Suprapubic skin (tissue), 4 donors: Measurements from ENCODE around the gene SERPING1. TPM values are rescaled to one million over a fixed set of nuclear protein-coding genes. Genes with fewer than 3 reads are reported as not detected.

Experiments used
- DNase-seq, 2 donors: peaks; one replicate each; pipeline ENCODE4 v3.0.0-alpha.2; 2019; ENCODE audit warnings: low spot score in 2 of 2
- H3K27ac ChIP-seq: fragments of 200-600 bp; sonication (generic); one replicate; pipeline ENCODE4 v1.5.1; 2019
- H3K27me3 ChIP-seq: fragments of 200-600 bp; sonication (generic); one replicate; pipeline ENCODE4 v1.5.1; 2019
- H3K36me3 ChIP-seq: fragments of 200-600 bp; sonication (generic); one replicate; pipeline ENCODE4 v1.5.1; 2019
- H3K4me1 ChIP-seq: fragments of 200-600 bp; sonication (generic); one replicate; pipeline ENCODE4 v1.5.1; 2019
- H3K4me3 ChIP-seq: fragments of 200-600 bp; sonication (generic); one replicate; pipeline ENCODE4 v1.5.1; 2019; ENCODE audit warnings: mild to moderate bottlenecking
- H3K9me3 ChIP-seq: fragments of 200-600 bp; sonication (generic); one replicate; pipeline ENCODE4 v1.5.1; 2019
- EP300 ChIP-seq: sonication (generic); formaldehyde crosslinking; IDR thresholded peaks from one replicate; pipeline ENCODE4 v1.6.1; 2017; ENCODE audit warnings: antibody characterized with exemption
- POLR2A ChIP-seq, 2 donors: fragments of 450-650 bp; IDR thresholded peaks; one replicate each; pipeline ENCODE4 v1.6.1; 2017; ENCODE audit warnings: antibody characterized with exemption in 2 of 2, mild to moderate bottlenecking in 2 of 2, moderate library complexity in 2 of 2
- POLR2AphosphoS5 ChIP-seq, 3 donors: sonication (generic); formaldehyde crosslinking; IDR thresholded peaks; one replicate each; pipeline ENCODE4 v1.6.1; 2017; ENCODE audit warnings: antibody characterized with exemption in 3 of 3
- WGBS: methylation state at CpG from one replicate; pipeline ENCODE4 v1.1.5; 2018; 5-methylcytosine and 5-hydroxymethylcytosine counted together
- total RNA-seq, 4 donors: library from RNA; depleted of rRNA; stranded (reverse); fragments of >200 nt; gene quantifications; one replicate each; pipeline ENCODE4 v1.1.0, GENCODE V29; 2016
- TF ChIP-seq, protein P1 (sequence below), 2 donors: fragments of 200-600 bp in 1 of 2; fragments of 450-650 bp in 1 of 2; sonication (generic) in 1 of 2; IDR thresholded peaks; one replicate each; pipeline ENCODE4 v1.5.1; 2016 to 2019; ENCODE audit warnings: antibody characterized with exemption in 2 of 2, mild to moderate bottlenecking in 1 of 2, moderate library complexity in 1 of 2

The SERPING1 gene
- total RNA-seq, 4 donors from 2014 or later, result 93.3 to 173 (median 119) TPM

DNA sequence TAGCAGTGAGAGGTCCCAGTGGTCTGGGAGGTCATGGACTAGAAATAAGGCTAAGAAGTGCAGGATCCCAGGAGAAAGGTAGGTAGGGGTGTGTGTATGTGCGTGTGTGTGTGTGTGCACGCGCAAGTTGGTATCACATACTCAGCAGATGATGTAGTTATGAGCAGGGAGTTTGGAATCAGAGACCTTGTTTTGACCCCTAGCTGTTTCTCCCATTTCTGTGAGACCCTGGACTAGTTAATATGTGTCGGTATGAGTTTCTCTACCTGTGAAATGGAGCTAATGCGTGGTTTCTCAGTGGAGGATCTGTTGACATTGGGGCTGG is 1.3 kb downstream of the SERPING1 start:
- TF ChIP-seq POLR2A (IDR thresholded peaks at IDR 0.05) (no peak), EP300 (no peak), POLR2AphosphoS5 (IDR thresholded peaks at IDR 0.05) (no peak)
- TF ChIP-seq, protein P1, sequence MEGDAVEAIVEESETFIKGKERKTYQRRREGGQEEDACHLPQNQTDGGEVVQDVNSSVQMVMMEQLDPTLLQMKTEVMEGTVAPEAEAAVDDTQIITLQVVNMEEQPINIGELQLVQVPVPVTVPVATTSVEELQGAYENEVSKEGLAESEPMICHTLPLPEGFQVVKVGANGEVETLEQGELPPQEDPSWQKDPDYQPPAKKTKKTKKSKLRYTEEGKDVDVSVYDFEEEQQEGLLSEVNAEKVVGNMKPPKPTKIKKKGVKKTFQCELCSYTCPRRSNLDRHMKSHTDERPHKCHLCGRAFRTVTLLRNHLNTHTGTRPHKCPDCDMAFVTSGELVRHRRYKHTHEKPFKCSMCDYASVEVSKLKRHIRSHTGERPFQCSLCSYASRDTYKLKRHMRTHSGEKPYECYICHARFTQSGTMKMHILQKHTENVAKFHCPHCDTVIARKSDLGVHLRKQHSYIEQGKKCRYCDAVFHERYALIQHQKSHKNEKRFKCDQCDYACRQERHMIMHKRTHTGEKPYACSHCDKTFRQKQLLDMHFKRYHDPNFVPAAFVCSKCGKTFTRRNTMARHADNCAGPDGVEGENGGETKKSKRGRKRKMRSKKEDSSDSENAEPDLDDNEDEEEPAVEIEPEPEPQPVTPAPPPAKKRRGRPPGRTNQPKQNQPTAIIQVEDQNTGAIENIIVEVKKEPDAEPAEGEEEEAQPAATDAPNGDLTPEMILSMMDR (IDR thresholded peaks at IDR 0.05), result no peak
- Histone ChIP-seq H3K27ac (peak overlapping the region; percentile 92), H3K36me3 (peaks cover 3% of the 10 kb centered on the region), H3K27me3 (no peaks in the 10 kb centered on the region), H3K4me1 (peaks cover 20% of the 10 kb centered on the region), H3K9me3 (no peaks in the 10 kb centered on the region), H3K4me3 (peak overlapping the region; percentile 51)
- WGBS, result 45% methylated on average over 5 of the region's 5 CpGs
- DNase-seq, result no peak

DNA sequence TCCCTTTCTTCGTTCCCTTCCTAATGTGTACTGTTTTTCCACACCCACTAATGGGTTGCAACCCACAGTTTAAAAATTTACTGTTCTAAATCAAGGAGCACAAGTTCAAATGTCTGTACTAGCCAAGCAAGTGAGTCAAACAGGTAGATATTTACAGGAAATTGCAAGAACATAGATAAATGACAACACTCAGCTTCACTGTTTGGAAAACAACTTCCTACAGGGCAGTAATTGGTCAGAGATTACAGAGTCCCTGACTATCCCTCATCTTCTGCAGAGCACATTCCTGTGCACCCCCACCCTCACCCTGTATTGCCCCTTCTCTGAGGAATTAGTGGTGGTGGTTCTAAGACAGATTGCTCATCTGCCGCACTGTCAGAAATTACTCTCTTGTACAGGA is 1.9 kb downstream of the SERPING1 start:
- no peaks in the 10 kb centered on the region for H3K27me3 ChIP-seq
- peaks cover 20% of the 10 kb centered on the region for H3K4me1 ChIP-seq
- peaks cover 3% of the 10 kb centered on the region for H3K36me3 ChIP-seq
- TF ChIP-seq EP300 (no peak), POLR2AphosphoS5 (IDR thresholded peaks at IDR 0.05) (no peak), POLR2A (IDR thresholded peaks at IDR 0.05) (no peak)
- TF ChIP-seq, protein P1 (IDR thresholded peaks at IDR 0.05), result no peak
- WGBS, result 45% methylated on average over 2 of the region's 2 CpGs
- no peaks in the 10 kb centered on the region for H3K9me3 ChIP-seq
- H3K4me3 ChIP-seq, result peak overlapping the region; percentile 51
- no peak for DNase-seq
- H3K27ac ChIP-seq, result peak overlapping the region; percentile 92

DNA sequence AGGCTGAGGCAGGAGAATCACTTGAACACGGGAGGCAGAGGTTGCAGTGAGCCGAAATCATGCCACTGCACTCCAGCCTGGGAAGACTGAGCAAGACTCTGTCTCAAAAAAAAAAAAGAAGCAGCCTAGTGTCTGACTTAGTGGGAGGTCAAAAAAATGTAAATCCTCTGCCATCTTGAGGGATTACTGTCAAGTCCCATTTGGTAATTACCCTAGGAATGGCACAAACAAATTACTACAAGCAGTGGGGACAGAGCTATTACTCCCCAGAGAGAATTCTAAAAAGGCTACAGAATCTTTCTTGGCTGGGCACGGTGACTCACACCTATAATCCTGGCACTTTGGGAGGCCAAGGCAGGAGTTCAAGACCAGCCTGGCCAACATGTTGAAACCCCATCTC is 3.8 kb downstream of the SERPING1 start:
- DNase-seq, result no peak
- TF ChIP-seq POLR2A (IDR thresholded peaks at IDR 0.05) (no peak), POLR2AphosphoS5 (IDR thresholded peaks at IDR 0.05) (no peak), EP300 (no peak)
- TF ChIP-seq, protein P1 (IDR thresholded peaks at IDR 0.05), result no peak
- no peaks in the 10 kb centered on the region for H3K27me3 ChIP-seq
- no peak overlapping the region for H3K4me3 ChIP-seq
- peaks cover 11% of the 10 kb centered on the region for H3K36me3 ChIP-seq
- 88% methylated on average over 3 of the region's 3 CpGs for WGBS
- peaks cover 20% of the 10 kb centered on the region for H3K4me1 ChIP-seq
- H3K9me3 ChIP-seq, result no peaks in the 10 kb centered on the region
- no peak overlapping the region for H3K27ac ChIP-seq

DNA sequence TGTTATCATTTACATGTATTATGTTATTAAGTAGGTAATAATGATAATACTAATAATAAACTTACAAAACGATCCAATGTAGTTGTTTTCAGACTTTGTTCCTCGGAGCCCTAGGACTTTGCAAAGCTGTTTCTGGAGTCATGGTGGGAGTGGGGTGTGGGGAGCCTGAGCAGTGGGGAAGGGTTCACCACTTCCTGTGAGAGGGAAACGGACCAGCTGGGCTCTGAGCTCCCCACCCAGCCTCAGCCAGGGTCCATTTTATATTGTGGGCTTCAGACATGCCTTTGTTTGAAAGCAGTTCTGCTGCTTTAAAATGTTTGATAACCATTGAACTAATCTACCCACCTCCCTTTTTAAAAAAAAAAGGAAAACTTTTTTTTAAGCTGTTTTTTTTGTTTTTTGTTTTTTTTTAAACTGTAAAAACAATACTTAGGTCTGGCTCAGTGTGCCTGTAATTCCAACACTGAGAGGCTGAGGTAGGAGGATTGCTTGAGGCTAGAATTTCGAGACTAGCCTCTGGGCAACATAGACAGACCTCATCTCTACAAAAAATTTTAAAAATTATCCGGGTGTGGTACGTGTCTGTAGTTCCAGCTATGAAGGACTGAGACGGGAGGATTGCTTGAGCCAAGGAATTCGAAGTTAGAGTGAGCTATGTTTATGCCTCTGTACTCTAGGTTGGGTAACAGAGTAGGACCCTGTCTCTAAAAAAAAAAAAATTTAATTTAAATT is 7.0 kb downstream of the SERPING1 start:
- peaks cover 27% of the 10 kb centered on the region for H3K36me3 ChIP-seq
- WGBS, result 46% methylated on average over 8 of the region's 8 CpGs
- H3K4me3 ChIP-seq, result no peak overlapping the region
- peaks cover 1% of the 10 kb centered on the region for H3K4me1 ChIP-seq
- H3K9me3 ChIP-seq, result no peaks in the 10 kb centered on the region
- TF ChIP-seq EP300, result no peak
- TF ChIP-seq, protein P1 (IDR thresholded peaks at IDR 0.05), result no peak
- TF ChIP-seq POLR2AphosphoS5 (IDR thresholded peaks at IDR 0.05), result no peak
- TF ChIP-seq POLR2A (IDR thresholded peaks at IDR 0.05), result no peak
- no peaks in the 10 kb centered on the region for H3K27me3 ChIP-seq
- DNase-seq, result no peak
- H3K27ac ChIP-seq, result no peak overlapping the region

DNA sequence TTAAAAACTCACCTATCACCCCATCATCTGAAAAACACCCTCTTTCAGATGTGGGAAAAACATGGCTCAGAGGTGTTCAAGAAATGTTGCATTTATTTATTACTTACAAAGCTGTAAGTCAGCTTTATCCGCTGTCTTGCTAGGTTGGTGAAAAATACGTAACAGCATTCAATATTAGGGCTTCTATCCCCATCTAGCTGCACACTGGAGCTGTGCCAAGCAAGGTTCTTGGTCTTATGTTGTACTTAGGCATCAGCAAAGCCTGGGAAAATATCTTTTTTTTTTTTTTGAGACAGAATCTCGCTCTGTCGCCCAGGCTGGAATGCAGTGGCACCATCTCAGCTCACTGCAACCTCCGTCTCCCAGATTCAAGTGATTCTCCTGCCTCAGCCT is 7.5 kb downstream of the SERPING1 start:
- H3K4me1 ChIP-seq, result no peaks in the 10 kb centered on the region
- no peak overlapping the region for H3K4me3 ChIP-seq
- H3K9me3 ChIP-seq, result no peaks in the 10 kb centered on the region
- 87% methylated on average over 5 of the region's 5 CpGs for WGBS
- no peaks in the 10 kb centered on the region for H3K27me3 ChIP-seq
- no peak overlapping the region for H3K27ac ChIP-seq
- TF ChIP-seq, protein P1 (IDR thresholded peaks at IDR 0.05), result no peak
- no peak for TF ChIP-seq EP300
- TF ChIP-seq POLR2A (IDR thresholded peaks at IDR 0.05), result no peak
- no peak for TF ChIP-seq POLR2AphosphoS5 (IDR thresholded peaks at IDR 0.05)
- no peak for DNase-seq
- H3K36me3 ChIP-seq, result peaks cover 32% of the 10 kb centered on the region
